NCI-H1930 (cell line): ENCODE results near the gene INO80E.
A peak's percentile ranks its signal among the peaks of the same experiment; 100 is the strongest.
"Not testable (repeated sequence)": the region's sequence is repeated elsewhere in the genome, so short reads cannot be mapped to it uniquely, and the experiment has no call there.

ENCODE experiments used
- DNase-seq, 2 experiments: peaks; one replicate each; lab custom pipeline; 2025; lab: John Stamatoyannopoulos, UW

The INO80E gene, protein sequence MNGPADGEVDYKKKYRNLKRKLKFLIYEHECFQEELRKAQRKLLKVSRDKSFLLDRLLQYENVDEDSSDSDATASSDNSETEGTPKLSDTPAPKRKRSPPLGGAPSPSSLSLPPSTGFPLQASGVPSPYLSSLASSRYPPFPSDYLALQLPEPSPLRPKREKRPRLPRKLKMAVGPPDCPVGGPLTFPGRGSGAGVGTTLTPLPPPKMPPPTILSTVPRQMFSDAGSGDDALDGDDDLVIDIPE

DNA sequence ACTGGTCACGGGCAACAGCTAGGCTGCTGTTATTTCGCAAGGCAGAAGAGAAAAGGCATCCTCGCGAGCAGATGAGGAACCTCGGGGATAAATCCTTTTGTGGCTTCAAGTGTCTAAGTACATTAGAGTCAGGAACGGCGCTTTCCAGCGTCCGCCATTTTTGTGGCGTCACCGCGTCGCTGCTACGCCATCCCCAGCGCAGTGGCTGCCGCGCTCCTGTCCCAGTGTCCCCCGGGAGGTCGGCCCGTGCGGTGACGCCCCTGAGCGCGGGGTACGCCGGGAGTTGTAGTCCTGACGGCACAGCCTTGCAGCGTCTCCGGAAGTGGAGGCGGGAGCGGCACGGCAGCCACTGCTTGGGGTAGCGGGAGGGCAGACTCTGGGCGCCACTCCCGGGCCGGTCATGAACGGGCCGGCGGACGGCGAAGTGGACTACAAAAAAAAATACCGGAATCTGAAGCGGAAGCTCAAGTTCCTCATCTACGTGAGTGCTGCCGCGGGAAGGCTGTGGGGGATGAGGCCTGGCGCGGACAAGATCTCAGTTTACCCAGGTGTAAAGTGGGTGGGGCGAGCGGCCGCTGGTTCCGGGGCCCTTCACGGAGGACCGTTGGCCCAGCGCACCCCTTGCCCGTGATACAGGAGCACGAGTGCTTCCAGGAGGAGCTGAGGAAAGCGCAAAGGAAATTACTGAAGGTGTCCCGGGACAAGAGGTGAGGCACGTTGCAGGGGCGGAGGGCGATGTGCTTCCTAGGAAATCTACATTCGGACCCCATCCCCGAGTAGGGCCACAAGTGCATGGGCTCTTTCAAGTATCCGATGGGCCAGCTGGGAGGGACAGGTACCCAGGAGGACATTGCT lies at the start of gene INO80E:
INO80E (plus strand) TSS at position 331 of the 855 bp plus-strand sequence; CDS start at position 401, 70 bp downstream.
- peak; percentile 98 to 99 for DNase-seq

DNA sequence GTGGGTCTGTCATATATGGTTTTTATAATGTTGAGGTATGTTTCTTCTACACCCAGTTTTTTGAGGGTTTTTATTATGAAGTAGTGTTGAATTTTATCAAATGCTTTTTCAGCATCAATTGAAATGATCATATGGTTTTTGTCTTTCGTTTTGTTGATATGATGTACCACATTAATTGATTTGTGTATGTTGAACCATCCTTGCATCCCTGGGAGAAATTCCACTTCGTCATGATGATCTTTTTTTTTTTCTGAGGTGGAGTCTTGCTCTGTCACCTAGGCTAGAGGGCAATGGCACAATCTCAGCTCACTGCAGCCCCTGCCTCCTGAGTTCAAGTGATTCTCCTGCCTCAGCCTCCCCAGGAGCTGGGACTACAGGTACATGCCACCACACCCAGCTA lies 48.1 kb upstream of the INO80E start:
- DNase-seq: no peak

DNA sequence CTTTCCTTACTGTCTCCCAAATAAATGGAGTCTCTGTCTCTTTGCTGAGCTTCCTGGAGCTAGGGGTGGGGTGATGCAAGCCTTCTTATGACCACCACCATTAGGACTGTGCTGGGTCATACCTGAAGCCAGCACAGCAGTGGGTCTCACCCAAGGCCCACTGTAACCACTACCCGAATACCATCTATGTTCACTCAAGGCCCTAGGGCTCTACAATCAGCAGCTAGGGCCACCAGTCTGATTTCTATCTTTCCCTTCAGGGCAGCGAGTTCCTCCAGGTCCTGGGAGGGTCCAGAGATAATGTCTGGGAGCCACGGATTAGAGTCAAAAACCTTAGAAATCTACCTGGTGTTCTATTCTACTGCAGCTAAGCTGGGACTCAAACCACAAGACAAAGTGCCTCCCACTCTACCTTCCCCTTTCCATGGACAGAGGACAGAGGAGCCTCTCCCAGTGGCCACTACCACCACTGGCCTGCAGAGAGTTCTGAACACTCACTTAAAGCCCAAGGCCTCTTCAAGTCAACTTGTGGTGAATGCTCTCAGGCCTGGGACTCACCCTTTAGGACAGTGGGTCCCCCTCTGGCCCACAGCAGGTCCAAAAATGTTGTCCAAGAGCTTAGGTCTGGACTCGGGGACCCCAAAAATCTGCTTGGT lies 45.1 kb upstream of the INO80E start:
- DNase-seq: no peak

DNA sequence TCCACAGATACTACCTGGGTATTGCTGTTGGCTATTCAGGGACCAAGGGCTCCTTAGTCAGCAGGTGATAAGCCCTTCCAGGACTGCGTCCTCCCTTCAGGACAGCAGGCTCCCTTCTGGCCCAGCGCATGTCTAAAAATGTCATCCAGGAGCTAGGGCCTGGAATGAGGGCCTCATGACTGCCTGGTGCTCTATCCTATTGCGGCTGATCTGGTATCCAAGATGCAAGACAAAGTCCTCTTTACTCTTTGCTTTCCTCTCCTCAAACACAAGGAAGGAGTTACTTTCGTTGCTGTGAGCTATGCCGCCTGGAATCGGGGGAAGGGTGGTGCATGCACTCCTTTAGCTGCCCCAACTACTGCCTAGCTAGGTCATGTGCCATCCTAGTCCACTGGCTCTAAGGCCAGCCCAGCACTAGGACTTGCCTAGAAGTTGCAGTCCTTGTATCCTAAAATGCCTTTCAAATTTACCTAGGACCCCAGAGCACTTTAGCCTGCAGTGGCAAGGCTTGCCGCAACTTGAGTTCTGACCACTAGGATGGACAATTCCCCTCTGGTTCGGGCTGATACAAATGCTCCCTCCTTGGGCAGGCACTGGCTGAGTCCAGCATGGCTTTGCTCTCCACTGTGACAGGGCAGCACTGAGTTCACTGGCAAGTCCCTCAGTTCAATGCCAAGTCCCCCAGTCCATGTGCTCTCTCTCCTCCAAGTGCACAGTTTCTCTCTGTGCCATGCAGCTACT lies 44.2 kb upstream of the INO80E start:
- no peak for DNase-seq

DNA sequence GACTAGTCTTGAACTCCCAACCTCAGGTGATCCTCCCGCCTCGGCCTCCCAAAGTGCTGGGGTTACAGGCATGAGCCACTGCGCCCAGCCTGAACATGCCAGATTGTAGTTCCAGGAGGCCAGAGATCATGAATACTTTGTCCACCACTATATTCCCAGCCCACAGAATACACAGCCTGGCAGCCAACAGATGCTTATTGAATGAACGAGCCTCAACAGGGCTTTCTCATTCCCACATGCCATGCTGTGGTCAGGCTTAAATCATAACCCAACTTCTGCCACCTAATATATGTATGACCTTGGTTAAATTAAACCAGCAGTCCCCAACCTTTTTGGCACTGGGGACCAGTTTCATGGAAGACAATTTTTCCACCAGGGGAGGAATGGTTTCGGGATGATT lies 37.3 kb upstream of the INO80E start:
- no peak for DNase-seq

DNA sequence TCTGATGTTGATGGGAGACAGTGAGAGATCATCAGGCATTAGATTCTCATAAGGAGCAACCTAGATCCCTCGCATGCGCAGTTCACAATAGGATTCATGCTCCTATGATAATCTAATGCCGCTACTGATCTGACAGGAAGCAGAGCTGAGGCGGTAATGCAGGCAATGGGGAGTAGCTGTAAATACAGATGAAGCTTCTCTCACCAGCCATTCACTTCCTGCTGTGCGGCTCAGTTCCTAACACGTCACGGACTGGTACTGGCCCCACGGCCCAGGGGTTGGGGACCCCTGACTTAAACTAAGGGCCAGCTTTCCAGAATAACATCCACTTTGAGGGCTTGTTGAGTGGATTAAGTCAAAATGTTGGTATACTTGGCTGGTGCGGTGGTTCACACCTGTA lies 36.7 kb upstream of the INO80E start:
- no peak for DNase-seq

DNA sequence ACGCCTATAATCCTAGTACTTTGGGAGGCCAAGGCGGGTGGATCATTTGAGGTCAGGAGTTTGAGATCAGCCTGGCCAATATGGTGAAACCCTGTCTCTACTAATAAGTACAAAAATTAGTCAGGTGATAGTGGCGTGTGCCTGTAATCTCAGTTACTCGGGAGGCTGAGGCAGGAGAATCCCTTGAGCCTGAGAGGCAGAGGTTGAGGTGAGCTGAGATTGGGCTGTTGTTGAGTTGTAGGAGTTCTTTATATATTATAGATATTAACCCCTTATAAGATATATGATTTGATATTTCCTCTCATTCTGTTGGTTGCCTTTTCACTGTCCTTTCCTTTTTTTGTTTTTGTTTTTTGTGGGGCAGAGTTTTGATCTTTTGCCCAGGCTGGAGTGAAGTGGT lies 36.2 kb upstream of the INO80E start:
- DNase-seq: not testable (repeated sequence)

DNA sequence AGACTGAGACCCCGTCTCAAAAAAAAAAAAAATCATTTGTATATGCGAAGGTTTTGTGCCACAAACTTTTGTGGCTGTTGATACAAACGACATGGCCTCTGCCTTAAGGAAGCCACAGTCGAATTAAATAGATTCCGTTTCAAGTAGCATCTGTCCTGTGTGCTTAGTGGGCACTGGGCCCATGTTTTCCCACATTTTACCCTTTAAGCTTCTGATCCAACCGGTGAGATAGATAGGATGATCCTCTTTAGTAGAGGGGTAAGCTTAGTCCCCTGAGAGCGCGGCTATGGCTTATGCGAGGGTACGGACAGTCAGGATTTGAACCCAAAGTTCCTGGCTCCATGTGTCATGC lies 34.9 kb upstream of the INO80E start:
- DNase-seq: no peak

DNA sequence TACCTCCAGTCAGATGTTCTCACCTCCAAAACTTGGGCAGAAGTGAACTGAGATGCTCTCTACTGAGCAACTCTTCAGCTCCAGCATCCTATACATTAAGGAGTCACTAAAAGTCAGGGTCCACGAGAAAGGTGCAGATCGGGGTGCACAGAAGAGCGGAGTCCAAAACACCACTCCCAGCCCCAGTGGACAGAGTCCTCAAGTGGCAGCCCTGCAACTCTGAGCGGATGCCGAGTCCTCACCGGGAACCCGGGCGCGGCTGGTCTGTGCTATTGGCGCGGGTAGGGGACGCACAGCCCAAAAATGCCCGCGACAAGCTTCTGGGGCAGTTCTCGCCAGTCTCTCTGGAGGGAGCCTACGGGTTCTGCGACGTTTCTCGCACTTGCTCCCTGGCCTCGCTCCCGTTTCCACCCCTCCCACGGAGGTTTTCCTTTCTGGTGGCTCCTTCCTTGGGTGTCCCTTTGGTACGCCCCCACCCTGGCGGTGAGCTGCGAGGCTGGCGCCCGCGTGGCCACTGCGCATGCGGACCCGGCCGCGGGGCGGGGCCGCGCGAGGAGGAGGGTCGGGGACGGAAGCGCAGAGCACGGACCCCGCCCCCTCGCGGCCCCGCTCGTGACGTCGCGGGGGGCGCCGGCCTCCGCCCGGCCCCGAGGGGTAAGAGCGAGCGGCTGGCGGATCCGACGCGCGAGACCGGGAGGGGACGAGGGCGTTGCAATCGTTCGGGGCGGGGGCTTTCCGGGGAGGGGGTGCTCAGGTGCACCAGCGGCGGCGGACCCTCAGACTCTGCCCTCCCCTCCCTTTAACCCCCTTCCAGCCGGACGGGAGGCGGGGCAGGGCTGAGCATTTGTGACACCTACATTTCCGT lies 34.3 kb upstream of the INO80E start, which contains the start of gene TMEM219:
TMEM219 (plus strand) TSS at position 601 of the 865 bp plus-strand sequence. CDS start 1,065 bp downstream, outside the sequence.
- peak; percentile 84 to 97 for DNase-seq

DNA sequence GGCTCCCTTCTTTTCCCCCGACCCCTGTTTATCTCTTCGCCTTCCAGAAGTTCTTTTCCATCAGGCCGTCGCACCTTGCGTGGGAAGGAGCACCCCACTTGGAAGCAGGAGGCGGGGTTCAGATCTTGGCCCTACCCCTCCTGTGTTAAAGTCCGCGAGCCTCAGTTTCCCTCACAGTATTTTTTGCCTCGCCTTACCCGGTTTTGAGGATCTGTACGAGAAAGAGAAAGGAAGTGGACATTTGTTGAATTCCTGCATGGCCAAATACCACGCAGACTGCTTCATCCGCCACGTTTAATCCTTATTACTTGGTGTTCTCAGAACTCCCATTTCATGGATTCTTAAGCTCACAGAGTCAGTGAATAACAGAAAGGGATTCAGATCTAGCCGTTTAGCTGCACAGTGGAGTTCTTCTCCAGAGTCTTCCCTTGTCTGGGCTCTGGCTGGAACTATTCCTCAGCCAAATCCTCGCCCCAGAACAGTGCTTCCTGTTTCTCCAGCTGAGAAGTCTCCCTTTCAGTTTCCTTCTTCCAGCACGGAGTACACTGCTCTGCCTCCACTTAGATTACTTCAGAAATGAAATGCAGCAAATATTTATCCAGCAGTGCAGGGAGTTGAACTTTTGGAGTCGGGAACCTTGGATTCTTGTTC lies 33.6 kb upstream of the INO80E start:
- no peak for DNase-seq

DNA sequence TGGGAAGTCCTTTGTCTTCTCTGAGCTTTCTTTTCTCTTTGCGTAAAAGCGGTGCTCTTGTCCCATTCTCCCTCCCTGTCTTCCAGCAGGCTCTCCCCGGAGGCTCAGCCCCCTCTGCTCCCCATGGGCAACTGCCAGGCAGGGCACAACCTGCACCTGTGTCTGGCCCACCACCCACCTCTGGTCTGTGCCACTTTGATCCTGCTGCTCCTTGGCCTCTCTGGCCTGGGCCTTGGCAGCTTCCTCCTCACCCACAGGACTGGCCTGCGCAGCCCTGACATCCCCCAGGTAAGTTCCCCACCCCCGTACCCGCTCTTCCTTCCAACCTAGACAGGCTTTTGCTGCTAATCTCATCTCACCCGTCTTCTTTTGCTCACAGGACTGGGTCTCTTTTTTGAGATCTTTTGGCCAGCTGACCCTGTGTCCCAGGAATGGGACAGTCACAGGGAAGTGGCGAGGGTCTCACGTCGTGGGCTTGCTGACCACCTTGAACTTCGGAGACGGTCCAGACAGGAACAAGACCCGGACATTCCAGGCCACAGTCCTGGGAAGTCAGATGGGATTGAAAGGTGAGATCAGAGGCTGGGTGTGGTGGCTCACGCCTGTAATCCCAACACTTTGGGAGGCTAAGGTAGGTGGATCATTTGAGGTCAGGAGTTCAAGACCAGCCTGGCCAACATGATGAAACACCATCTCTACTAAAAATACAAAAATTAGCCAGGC lies 32.9 kb upstream of the INO80E start:
- no peak for DNase-seq

DNA sequence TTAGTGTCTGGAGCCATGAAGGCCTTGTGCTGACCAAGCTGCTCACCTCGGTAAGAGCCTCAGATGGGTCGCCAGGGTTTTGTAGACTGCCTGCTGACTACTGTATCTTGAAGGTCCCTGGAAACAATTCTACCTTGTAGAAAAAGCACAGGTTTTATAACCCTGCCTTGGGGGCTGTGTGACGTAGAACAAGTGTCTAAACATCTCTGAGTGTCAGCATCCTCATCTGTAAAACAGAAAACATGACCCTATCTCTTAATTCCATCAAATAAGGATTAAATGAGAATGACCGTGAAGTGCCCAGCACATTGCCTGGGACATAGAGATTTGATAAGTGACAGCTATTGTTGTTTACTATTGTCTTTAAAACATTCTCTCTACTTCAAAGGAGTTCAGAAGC lies 27.8 kb upstream of the INO80E start:
- no peak for DNase-seq

DNA sequence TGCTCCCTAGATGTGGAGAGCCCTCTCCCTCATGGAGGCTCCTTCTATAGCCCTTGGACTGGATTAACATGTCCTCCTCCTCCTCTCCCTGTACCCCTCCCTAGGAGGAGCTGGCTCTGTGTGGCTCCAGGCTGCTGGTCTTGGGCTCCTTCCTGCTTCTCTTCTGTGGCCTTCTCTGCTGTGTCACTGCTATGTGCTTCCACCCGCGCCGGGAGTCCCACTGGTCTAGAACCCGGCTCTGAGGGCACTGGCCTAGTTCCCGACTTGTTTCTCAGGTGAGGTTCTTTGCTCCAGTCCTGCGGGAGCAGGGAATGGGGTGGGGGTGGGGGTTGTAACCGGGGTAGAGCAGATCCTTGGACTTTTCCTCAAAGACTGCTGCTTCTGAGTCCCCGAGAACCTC lies 24.7 kb upstream of the INO80E start:
- DNase-seq: no peak

DNA sequence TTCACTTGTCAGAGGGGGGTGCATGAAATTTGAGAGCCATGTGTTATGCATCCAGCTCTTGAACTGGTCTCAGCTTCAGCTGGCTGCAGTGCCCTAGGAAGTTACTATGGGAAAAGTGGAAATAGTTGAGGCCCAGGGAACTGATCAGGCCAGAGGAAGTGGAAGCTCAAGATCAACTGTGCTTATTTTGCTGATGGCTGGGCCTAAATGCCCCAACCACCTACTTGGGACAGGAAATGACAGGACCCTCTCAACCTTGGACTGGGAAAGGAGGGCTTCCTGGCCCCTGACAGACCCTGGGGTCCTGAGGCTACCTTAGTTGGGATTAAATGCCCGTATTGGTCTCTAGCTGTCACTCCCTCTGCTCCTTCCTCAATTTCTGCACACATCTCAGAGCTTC lies 23.5 kb upstream of the INO80E start:
- DNase-seq: no peak

DNA sequence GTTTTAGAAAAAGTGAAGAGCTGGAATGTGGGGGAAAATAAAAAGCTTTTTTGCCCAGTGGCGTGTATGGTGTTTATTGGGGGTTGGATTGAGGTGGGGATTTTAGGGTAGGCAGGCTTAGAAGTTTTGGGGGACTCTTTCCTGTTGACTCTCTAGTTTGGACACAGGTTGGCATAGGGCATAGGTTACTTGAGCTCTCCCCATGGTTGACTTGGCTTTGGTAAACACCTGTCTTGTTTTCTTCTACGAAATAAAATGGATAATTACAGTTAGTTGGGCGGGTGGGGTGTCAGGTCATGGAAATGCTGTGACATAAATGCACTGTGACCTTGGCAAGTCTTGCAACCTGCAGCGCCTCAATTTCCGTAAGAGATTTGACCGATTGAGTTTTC lies 23.1 kb upstream of the INO80E start:
- DNase-seq: no peak

DNA sequence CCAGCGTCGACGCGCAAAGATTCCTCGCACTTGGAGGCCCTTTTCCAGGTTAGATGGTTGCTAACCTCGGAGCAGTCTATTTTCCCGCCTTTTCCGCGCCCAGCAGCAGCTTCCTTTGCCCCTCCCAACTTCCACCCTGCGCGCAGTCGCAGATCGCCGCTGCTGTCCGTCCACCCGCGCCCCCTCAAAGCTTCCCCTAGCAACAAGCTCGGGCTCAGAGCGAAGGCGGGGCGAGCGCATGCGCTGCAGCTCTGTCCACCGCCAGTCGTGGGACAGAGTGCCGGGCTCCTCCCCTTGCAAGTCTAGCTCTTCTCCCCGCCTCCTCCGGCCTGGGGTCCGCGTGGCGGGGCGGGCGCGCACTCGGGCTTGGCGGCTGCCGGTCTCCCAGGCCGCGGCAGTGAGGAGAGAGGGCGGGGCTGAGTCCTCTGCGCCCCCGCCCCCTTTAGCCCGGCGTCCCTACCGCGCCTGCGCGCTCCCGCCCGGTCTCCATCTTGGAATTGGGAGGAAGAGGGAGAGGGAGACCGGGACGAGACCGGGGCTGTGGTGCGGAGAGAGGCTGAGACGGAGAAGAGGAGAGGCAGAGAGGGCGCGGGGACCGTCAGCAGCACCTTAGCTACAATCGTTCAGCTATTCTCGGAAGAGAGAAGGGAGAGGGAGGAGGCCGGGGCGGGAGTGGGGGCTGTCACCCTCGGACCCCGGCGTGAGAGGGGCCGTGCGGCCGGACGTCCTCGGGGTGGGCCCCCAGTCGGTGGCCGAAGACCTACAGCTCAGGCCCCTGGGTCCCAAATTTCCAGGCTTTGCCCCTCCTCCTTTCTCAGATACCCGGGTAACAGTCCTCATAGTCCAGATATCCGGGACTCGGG lies 22.4 kb upstream of the INO80E start, which contains the start of gene TAOK2:
TAOK2 (plus strand) TSS at position 485 of the 863 bp plus-strand sequence. CDS start 3,905 bp downstream, outside the sequence.
- DNase-seq: peak; percentile 99

DNA sequence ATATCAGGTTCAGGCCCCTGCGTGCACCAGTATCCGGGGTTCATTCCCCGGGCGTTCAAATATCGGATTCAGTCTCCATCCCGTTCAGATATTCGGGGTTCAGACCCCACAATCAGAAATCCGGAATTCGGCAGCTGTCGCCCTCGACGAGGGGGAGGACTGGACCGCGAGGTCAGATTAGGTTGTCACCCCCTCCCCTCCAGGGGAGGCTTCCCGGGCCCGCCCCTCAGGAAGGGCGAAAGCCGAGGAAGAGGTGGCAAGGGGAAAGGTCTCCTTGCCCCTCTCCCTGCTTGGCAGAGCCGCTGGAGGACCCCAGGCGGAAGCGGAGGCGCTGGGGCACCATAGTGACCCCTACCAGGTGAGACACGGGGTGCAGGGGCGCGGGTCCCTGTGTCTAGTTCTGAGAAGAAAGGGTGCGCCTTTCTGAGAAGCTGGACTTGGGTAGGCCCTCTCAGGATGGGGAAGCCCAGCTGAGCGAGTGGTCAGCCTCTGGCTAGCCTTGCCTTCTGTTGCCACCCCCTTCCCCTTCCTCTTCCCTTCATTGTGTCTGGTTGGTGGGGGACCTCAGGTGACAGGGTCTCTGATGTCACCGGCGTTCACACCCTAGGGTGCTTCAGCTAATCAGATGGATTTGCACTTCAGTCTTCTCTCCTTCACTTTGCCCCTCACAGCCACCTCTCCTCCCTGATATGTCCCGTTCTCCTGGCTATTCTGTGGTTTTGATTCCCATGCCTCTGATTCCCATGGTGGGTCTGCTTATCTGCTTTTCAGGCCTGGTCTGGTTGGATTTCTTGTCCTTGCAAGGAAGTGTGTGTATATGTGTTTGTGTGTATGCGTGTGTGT lies 21.5 kb upstream of the INO80E start:
- no peak for DNase-seq

DNA sequence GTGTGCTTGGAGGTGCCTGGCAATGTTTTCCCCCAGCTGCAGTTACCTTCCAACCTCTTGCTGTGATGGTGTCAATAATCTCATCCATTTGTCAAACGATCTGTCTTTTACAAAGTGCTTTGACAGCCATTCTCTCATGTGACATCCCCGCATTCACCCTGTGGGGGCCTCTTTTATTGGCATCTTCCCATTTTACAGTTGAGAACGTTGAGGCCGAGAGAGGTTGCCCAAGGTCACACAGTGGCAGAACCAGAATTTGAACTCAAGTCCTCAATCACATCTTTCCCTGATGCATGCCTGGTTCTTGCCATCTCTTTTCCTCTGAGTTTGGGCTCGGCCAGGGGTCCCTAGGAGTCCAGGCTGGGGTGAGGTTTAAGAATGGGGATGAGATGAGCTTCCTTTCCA lies 20.9 kb upstream of the INO80E start:
- DNase-seq: no peak
